ENCODE results near the gene VAMP1. TPM values are rescaled to one million over a fixed set of nuclear protein-coding genes. Genes with fewer than 3 reads are reported as not detected.
A peak's percentile ranks its signal among the peaks of the same experiment; 100 is the strongest.
"Not testable (repeated sequence)": the region's sequence is repeated elsewhere in the genome, so short reads cannot be mapped to it uniquely, and the experiment has no call there.

VAMP1 gene
- total RNA-seq, 1 donor from 2014 or later: 19.9 TPM

- intact Hi-C loops (cut with DNase I): no loop called here
- DNase-seq (ENCODE audit: low spot score) (peak; percentile 30), ATAC-seq (no peak)
Observed at GRCh38 chr12:6434205-6435140, 36.0 kb downstream of the VAMP1 start.

DNA sequence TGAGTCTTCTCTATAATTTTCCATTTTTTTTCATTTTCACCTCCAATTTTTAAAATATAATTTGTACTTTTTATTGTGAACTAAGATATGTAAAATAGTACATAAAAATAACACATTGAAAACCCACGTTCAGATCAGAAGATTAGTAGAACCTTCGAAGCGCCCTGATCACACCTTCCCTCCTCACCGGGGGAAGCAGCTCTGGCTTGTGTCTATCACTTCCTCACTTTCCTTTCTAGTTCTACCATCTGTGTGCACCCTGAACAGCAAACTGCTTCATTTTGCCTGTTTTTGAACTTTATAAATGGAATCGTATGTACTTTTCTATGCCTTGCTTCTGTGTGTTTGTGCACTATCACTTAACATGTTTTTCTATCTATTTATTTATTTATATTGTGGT lies 37.5 kb downstream of the VAMP1 start:
- ATAC-seq: no peak
- intact Hi-C loops (cut with DNase I): no loop called here
- DNase-seq (ENCODE audit: low spot score): peak; percentile 19

- intact Hi-C loops (cut with DNase I): no loop called here
- DNase-seq (ENCODE audit: low spot score): peak; percentile 88
- peak; percentile 92 for ATAC-seq
Observed at GRCh38 chr12:6430124-6430989, 40.1 kb downstream of the VAMP1 start.

DNA sequence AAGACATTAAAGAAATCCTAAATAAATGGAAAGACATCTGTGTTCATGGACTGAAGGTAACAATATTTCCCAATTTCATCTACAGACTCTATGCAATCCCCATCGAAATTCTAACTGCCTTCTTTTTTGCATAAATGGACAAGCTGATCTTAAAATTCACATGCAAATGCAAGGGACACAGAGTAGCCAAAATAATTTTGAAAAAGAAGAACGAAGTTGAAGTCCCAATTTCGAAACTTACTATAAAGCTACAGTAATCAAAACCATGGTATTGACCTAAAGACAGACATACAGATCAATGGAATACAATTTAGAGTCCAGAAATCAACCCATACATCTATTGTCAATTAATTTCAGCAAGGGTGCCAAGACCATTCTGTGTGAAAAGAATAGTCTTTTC lies 42.2 kb downstream of the VAMP1 start:
- intact Hi-C loops (cut with DNase I): loop anchor here (10.0 kb wide), 1 partner anchor 116 kb away; no protein-coding TSS in a partner anchor
- DNase-seq (ENCODE audit: low spot score): no peak
- no peak for ATAC-seq

DNA sequence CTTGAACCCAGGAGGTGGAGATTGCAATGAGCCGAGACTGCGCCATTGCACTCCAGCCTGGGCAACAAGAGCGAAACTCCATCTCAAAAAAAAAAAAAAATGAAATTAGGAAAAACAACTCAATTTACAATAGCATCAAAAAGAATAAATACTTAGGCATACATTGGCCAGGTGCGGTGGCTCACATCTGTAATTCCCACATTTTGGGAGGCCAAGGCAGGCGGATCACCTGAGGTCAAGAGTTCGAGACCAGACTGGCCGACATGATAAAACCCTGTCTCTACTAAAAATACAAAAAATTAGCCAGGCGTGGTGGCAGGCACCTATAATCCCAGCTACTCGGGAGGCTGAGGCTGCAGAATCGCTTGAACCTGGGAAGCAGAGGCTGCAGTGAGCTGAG lies 42.7 kb downstream of the VAMP1 start:
- DNase-seq (ENCODE audit: low spot score): peak; percentile 27
- not testable (repeated sequence) for ATAC-seq
- intact Hi-C loops (cut with DNase I): loop anchor here (10.0 kb wide), 1 partner anchor 117 kb away; no protein-coding TSS in a partner anchor

DNA sequence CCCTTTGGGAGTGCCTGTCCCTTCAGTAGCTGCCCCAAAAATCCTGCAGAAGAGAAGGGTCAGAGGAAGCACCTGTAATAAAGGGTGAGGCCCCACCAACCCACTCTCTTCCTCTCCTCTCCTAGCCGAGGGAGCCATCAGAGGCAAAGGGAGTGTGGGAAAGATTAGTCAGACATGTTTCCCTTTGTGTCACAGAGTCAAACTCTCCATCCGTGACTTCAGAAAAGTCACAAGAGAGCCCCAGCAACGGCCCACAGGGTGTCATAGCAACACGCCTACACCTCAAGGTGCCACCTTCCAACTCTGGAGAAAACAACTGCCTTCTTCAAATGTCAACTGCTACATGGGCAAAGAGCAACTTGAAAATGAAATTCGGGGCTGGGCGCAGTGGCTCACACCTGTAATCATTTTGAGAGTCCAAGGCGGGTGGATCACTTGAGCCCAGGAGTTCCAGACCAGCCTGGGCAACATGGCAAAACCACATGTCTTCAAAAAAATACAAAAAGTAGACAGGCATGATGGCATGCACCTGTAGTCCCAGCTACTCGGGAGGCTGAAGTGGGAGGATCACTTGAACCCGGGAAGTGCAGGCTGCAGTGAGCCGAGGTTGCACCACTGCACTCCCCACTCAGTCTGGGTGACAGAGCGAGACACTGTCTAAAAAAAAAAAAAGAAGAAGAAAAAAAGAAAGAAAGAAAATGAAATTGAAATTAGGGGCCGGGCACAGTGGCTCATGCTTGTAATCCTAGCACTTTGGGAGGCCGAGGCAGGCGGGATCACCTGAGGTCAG lies 43.4 kb downstream of the VAMP1 start:
- DNase-seq (ENCODE audit: low spot score): peak; percentile 42
- no peak for ATAC-seq
- intact Hi-C loops (cut with DNase I): loop anchor here (10.0 kb wide), 1 partner anchor 118 kb away; no protein-coding TSS in a partner anchor

DNA sequence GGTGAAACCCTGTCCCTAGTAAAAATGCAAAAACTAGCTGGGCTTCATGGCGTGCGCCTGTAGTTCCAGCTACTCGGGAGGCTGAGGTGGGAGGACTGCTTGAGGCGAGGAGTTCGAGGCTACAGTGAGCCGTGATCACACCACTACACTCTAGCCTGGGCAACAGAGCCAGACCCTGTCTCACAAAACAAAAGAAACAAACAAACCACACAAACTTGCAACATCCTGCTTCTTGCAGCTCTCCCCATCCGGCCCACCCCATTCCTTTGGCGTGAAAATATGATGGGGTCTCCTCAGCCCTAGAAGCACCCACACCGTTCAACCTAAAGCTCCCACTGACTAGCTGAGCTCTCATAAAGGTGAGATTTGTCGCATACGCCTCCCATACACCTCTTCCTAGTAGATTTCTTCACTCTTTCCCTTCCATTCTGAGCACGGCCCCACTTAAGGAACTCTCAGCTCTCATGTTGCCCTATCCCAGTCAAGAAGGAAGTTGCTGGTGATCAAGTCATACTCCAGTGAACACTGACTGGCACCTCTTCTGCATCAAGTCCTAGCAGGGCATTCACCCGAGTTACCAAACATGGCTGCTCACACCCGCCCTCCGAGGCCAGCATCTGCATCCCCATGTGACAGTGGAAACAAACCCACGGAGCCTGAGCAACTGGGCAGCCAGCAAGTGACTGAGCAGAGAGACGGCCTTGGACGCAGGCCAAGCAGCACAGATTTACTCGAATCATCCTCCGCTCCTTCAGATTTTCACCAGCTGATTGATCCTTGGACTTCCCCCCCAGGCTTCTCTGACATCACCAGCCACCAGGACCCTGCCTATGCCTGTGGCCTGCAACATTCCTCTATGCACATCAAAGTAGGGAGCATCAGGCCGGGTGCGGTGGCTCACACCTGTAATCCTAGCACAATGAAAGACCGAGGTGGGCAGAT lies 44.6 kb downstream of the VAMP1 start:
- ATAC-seq (no peak), DNase-seq (ENCODE audit: low spot score) (peak; percentile 60)
- intact Hi-C loops (cut with DNase I): loop anchor here (10.0 kb wide), 1 partner anchor 119 kb away; no protein-coding TSS in a partner anchor

GRCh38 chr12:6424866-6425265 lies 45.6 kb downstream of the VAMP1 start:
- ATAC-seq: no peak
- intact Hi-C loops (cut with DNase I): loop anchor here (5.0 to 10.0 kb wide), 2 partner anchors 37 to 120 kb away; no protein-coding TSS in a partner anchor
- no peak for DNase-seq (ENCODE audit: low spot score)

DNA sequence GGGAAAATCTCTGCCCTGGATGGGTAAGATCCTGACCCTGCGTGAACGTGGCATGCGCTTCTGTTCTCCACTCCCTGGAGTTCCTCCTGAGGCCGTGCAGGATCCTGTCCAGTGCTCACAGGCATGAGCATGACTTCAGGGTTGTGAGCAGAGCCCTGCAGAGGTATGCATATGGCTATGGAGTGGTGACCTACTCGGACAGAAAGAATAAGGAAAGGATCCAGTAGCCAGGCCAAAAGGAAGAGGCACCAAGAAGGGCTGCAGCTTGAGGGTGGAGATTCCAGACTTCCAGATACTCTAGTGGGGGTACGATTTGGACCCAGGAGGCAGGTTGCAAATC lies 46.5 kb downstream of the VAMP1 start:
- intact Hi-C loops (cut with DNase I): loop anchor here (5.0 to 10.0 kb wide), 2 partner anchors 38 to 121 kb away; no protein-coding TSS in a partner anchor
- peak; percentile 35 for ATAC-seq
- no peak for DNase-seq (ENCODE audit: low spot score)

- ATAC-seq: peak; percentile 95
- intact Hi-C loops (cut with DNase I): loop anchor here (5.0 to 10.0 kb wide), 2 partner anchors 39 to 121 kb away; no protein-coding TSS in a partner anchor
- DNase-seq (ENCODE audit: low spot score): peak; percentile 89
Observed at GRCh38 chr12:6423267-6424007, 47.0 kb downstream of the VAMP1 start.

DNA sequence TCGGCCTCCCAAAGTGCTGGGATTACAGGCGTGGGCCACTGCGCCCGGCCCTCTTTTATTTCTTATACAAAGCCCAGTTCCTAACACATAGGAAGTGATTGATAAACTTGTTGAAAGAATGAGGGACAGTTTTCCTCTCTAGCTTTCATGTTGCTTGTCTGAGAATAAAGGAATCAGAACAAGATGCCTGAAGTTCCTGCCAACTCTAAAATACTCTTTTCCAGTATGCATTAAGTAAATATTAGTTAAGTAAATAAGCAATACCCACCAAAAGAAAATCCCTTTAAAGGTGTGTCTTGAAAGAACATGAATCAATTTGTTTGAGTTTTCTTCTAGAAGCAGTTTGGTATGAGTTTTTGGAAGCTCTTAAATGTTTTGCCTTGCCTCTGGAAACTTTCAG lies 50.1 kb downstream of the VAMP1 start:
- ATAC-seq (no peak), DNase-seq (ENCODE audit: low spot score) (no peak)
- intact Hi-C loops (cut with DNase I): loop anchor here (5.0 to 10.0 kb wide), 2 partner anchors 42 to 124 kb away; no protein-coding TSS in a partner anchor

- intact Hi-C loops (cut with DNase I): no loop called here
- no peak for DNase-seq (ENCODE audit: low spot score)
- ATAC-seq: no peak
Observed at GRCh38 chr12:6418796-6419195, 51.7 kb downstream of the VAMP1 start.

DNA sequence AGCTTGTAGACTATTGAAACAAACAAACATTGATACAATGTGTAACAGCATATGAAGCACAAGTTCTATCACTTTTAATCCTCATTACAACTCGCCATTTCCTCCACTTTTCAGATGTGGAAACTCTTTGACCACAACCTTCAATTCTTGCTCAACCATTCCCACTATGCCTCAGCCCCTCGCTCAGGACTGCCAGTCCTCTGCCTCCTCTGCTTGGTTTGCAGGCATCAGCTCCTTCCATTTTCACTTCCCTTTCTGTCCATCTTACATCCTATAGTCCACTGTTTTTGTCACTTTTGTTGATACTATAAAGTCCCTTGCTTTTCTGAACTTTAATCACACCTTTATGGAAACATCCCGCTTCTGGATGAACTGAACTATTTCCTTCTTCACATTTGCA lies 53.9 kb downstream of the VAMP1 start:
- intact Hi-C loops (cut with DNase I): no loop called here
- DNase-seq (ENCODE audit: low spot score) (no peak), ATAC-seq (peak; percentile 77)
